ENCODE measurements around the gene CDK6. TPM values are rescaled to one million over a fixed set of nuclear protein-coding genes. Genes with fewer than 3 reads are reported as not detected.

The CDK6 gene
- total RNA-seq, 1 experiment from 2014 or later, result 38.7 TPM

DNA sequence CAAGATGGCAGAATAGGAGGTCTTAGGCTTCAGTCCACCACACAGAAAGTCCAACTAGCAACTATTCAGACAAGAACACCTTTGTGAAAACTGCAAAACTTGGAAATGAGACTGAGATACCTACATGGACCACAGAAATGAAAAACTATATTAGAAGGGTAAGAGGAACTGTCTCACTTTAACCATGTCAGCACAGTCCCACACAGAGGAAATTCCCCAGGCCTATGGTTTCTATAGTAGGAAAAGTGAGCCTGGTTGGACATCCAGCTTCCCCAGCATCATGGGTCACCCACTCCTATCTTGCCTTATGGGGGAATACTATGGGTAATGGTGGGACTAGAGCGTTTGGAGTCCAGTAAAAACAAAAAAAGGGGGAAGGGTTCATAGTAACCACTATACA is 38.8 kb upstream of the CDK6 start:
- Histone ChIP-seq H3K4me3 (ENCODE audit: low read length) (no peak overlapping the region), H3K27me3 (ENCODE audit: low read length) (no peaks in the 10 kb centered on the region), H3K9me3 (ENCODE audit: low read length) (no peaks in the 10 kb centered on the region), H2AFZ (ENCODE audit: low read length) (no peak overlapping the region), H3F3A (ENCODE audit: low read length, unreplicated experiment) (no peaks in the 10 kb centered on the region), H3K36me3 (ENCODE audit: low read depth, low read length) (no peaks in the 10 kb centered on the region; the same call in 1 of the 2 replicates), H3K4me2 (ENCODE audit: low read length) (no peak overlapping the region), H3K9me2 (replicated peaks; ENCODE audit: low read length) (no peaks in the 10 kb centered on the region), H4K20me1 (ENCODE audit: low read length) (no peaks in the 10 kb centered on the region), H3K27ac (ENCODE audit: low read length) (no peak overlapping the region), H3K79me2 (ENCODE audit: low read length) (no peaks in the 10 kb centered on the region), H3K9ac (ENCODE audit: low read length) (no peak overlapping the region), H3K4me1 (ENCODE audit: insufficient read depth, low read length) (peaks cover 4% of the 10 kb centered on the region; the same call in 1 of the 2 replicates)
- no peak for TF ChIP-seq EZH2 (IDR thresholded peaks at IDR 0.05; ENCODE audit: low read length, unreplicated experiment)
- TF ChIP-seq, protein P1, sequence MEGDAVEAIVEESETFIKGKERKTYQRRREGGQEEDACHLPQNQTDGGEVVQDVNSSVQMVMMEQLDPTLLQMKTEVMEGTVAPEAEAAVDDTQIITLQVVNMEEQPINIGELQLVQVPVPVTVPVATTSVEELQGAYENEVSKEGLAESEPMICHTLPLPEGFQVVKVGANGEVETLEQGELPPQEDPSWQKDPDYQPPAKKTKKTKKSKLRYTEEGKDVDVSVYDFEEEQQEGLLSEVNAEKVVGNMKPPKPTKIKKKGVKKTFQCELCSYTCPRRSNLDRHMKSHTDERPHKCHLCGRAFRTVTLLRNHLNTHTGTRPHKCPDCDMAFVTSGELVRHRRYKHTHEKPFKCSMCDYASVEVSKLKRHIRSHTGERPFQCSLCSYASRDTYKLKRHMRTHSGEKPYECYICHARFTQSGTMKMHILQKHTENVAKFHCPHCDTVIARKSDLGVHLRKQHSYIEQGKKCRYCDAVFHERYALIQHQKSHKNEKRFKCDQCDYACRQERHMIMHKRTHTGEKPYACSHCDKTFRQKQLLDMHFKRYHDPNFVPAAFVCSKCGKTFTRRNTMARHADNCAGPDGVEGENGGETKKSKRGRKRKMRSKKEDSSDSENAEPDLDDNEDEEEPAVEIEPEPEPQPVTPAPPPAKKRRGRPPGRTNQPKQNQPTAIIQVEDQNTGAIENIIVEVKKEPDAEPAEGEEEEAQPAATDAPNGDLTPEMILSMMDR (conservative IDR thresholded peaks at IDR 0.05; ENCODE audit: low read depth, low read length), result no peak
- TF ChIP-seq EZH2phosphoT487 (IDR thresholded peaks at IDR 0.05; ENCODE audit: borderline replicate concordance, low read length), result no peak
- BruUV-seq (replicated peaks), result no TSS peak
- CTCF ChIA-PET, result interaction anchor here (0.5 kb wide), 1 partner anchor 135 kb away, joined by 3 read pairs; no protein-coding TSS in a partner anchor
- intact Hi-C loops (cut with micrococcal nuclease), result no loop called here
- POLR2A ChIA-PET (ENCODE audit: unreplicated experiment), result no interaction called here
- ATAC-seq (no peak), DNase-seq (no peak)

DNA sequence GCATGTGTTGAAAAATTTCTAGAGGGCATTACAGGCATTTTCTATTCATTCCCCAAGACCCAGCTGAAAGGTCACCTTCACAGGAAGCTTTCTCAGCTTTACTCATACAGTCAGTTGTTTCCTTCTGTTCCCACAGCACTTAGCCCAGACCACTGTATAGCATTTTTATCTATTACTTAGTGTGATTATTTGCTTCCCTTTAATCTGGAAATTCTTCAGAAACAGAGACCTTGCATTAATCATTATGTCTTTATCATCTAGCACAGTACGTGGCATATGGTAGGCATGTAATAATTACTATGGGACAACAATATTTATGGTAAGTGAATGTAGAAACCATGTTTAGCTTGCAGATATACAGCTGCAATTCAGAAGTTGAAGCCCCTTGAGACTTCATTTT is 38.2 kb upstream of the CDK6 start:
- ChIA-PET POLR2A (ENCODE audit: unreplicated experiment) (no interaction called here), CTCF (interaction anchor here (0.5 kb wide), 1 partner anchor 136 kb away, joined by 3 read pairs; no protein-coding TSS in a partner anchor)
- no peak for DNase-seq
- no peaks in the 10 kb centered on the region for H4K20me1 ChIP-seq (ENCODE audit: low read length)
- no peaks in the 10 kb centered on the region for H3K79me2 ChIP-seq (ENCODE audit: low read length)
- intact Hi-C loops (cut with micrococcal nuclease), result no loop called here
- no peak for ATAC-seq
- H3K4me1 ChIP-seq (ENCODE audit: insufficient read depth, low read length), result peaks cover 4% of the 10 kb centered on the region; the same call in 1 of the 2 replicates
- no peak overlapping the region for H2AFZ ChIP-seq (ENCODE audit: low read length)
- no peak overlapping the region for H3K27ac ChIP-seq (ENCODE audit: low read length)
- H3K27me3 ChIP-seq (ENCODE audit: low read length), result no peaks in the 10 kb centered on the region
- no TSS peak for BruUV-seq (replicated peaks)
- no peaks in the 10 kb centered on the region for H3K36me3 ChIP-seq (ENCODE audit: low read depth, low read length)
- no peaks in the 10 kb centered on the region for H3K9me3 ChIP-seq (ENCODE audit: low read length)
- no peak overlapping the region for H3K4me3 ChIP-seq (ENCODE audit: low read length)
- no peak overlapping the region for H3K9ac ChIP-seq (ENCODE audit: low read length)
- no peaks in the 10 kb centered on the region for H3K9me2 ChIP-seq (replicated peaks; ENCODE audit: low read length)
- no peak for TF ChIP-seq EZH2 (IDR thresholded peaks at IDR 0.05; ENCODE audit: low read length, unreplicated experiment)
- TF ChIP-seq, protein P1 (conservative IDR thresholded peaks at IDR 0.05; ENCODE audit: low read depth, low read length), result no peak
- no peak for TF ChIP-seq EZH2phosphoT487 (IDR thresholded peaks at IDR 0.05; ENCODE audit: borderline replicate concordance, low read length)
- H3F3A ChIP-seq (ENCODE audit: low read length, unreplicated experiment), result no peaks in the 10 kb centered on the region
- no peak overlapping the region for H3K4me2 ChIP-seq (ENCODE audit: low read length)

DNA sequence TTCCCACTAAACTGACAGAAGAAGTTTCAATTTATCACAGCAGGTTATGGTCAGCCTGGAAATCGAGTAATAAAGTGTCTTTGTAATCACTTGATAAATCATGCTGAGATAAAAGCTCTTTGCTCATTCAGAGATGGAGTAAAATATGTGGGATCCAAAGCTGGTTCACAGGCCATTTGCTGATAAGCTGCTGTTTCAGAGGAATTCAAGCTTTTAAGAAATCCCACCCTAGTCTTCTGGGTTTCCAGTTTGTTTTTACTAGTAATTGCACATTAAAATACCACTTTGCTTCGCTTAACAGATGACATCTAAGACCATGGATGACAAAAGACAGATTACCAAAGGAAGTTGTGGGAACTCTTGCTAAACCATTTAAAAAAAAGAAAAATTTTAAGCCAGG is 37.4 kb upstream of the CDK6 start:
- H3K27ac ChIP-seq (ENCODE audit: low read length), result no peak overlapping the region
- H3K9me3 ChIP-seq (ENCODE audit: low read length), result no peaks in the 10 kb centered on the region
- no peak for DNase-seq
- intact Hi-C loops (cut with micrococcal nuclease), result no loop called here
- BruUV-seq (replicated peaks), result no TSS peak
- H3K36me3 ChIP-seq (ENCODE audit: low read depth, low read length), result no peaks in the 10 kb centered on the region
- no peak overlapping the region for H3K4me2 ChIP-seq (ENCODE audit: low read length)
- no peak overlapping the region for H3K9ac ChIP-seq (ENCODE audit: low read length)
- H3K27me3 ChIP-seq (ENCODE audit: low read length), result no peaks in the 10 kb centered on the region
- no peaks in the 10 kb centered on the region for H3K9me2 ChIP-seq (replicated peaks; ENCODE audit: low read length)
- H2AFZ ChIP-seq (ENCODE audit: low read length), result no peak overlapping the region
- CTCF ChIA-PET, result no interaction called here
- POLR2A ChIA-PET (ENCODE audit: unreplicated experiment), result no interaction called here
- ATAC-seq, result no peak
- no peak overlapping the region for H3K4me3 ChIP-seq (ENCODE audit: low read length)
- H3F3A ChIP-seq (ENCODE audit: low read length, unreplicated experiment), result no peaks in the 10 kb centered on the region
- H3K79me2 ChIP-seq (ENCODE audit: low read length), result no peaks in the 10 kb centered on the region
- TF ChIP-seq EZH2phosphoT487 (IDR thresholded peaks at IDR 0.05; ENCODE audit: borderline replicate concordance, low read length) (no peak), EZH2 (IDR thresholded peaks at IDR 0.05; ENCODE audit: low read length, unreplicated experiment) (no peak)
- TF ChIP-seq, protein P1 (conservative IDR thresholded peaks at IDR 0.05; ENCODE audit: low read depth, low read length), result no peak
- H4K20me1 ChIP-seq (ENCODE audit: low read length), result no peaks in the 10 kb centered on the region
- H3K4me1 ChIP-seq (ENCODE audit: insufficient read depth, low read length), result peaks cover 4% of the 10 kb centered on the region; the same call in 1 of the 2 replicates
